WTC11 (cell line): ENCODE results near the gene MYLK4. TPM values are rescaled to one million over a fixed set of nuclear protein-coding genes. Genes with fewer than 3 reads are reported as not detected.

Source experiments
- ATAC-seq: fragments of 200-7000 bp; cut with Tn5 transposase; 2 replicates; pipeline ENCODE4 v1.10.0; 2021; ENCODE audit warnings: mild to moderate bottlenecking, moderate library complexity
- CTCF ChIA-PET: fragments of 300-600 bp; sonication (Branson Sonifier 250); formaldehyde crosslinking; loops from one replicate; lab custom pipeline; 2021; ENCODE audit warnings: antibody characterized with exemption; lab: Charles Lee
- POLR2A ChIA-PET: fragments of 350-600 bp; sonication (Branson Sonifier 250); formaldehyde crosslinking; loops from one replicate; lab custom pipeline; 2021; ENCODE audit warnings: antibody characterized with exemption; lab: Charles Lee
- DNase-seq: peaks from one replicate; pipeline ENCODE4 v3.0.0; 2021; ENCODE audit warnings: low spot score
- H3K27ac Mint-ChIP-seq: 2 replicates; pipeline ENCODE4 v1.8.0; 2021; ENCODE audit warnings: mixed read lengths
- H3K27me3 Mint-ChIP-seq: 2 replicates; pipeline ENCODE4 v1.8.0; 2021; ENCODE audit warnings: low read depth, mild to moderate bottlenecking, moderate library complexity, mixed read lengths
- H3K36me3 Mint-ChIP-seq: 2 replicates; pipeline ENCODE4 v1.8.0; 2021; ENCODE audit warnings: mixed read lengths
- H3K4me1 Mint-ChIP-seq: 2 replicates; pipeline ENCODE4 v1.8.0; 2022; ENCODE audit warnings: mixed read lengths
- H3K4me3 Mint-ChIP-seq: 2 replicates; pipeline ENCODE4 v1.8.0; 2021; ENCODE audit warnings: mild to moderate bottlenecking, moderate library complexity, mixed read lengths
- H3K9me3 Mint-ChIP-seq: 2 replicates; pipeline ENCODE4 v1.8.0; 2021; ENCODE audit warnings: mixed read lengths
- AFF4 ChIP-seq: sonication (generic); formaldehyde crosslinking; IDR thresholded peaks from 2 replicates; pipeline ENCODE4 v1.8.1; 2023; ENCODE audit warnings: mild to moderate bottlenecking, missing genetic modification reagents, borderline replicate concordance
- ARID4B ChIP-seq: sonication (generic); formaldehyde crosslinking; IDR thresholded peaks from 2 replicates; pipeline ENCODE4 v1.8.0; 2023; ENCODE audit warnings: missing genetic modification reagents, mild to moderate bottlenecking, borderline replicate concordance
- CBFB ChIP-seq: sonication (generic); formaldehyde crosslinking; IDR thresholded peaks from 2 replicates; pipeline ENCODE4 v1.8.1; 2022; ENCODE audit warnings: mild to moderate bottlenecking, low read depth, missing genetic modification reagents
- ERG ChIP-seq: fragments of 250-450 bp; sonication (Bioruptor Pico); IDR thresholded peaks from 2 replicates; pipeline ENCODE4 v1.8.0; 2021; ENCODE audit warnings: mild to moderate bottlenecking
- FOXJ3 ChIP-seq: sonication (generic); formaldehyde crosslinking; IDR thresholded peaks from 2 replicates; pipeline ENCODE4 v1.9.0; 2021; ENCODE audit warnings: missing genetic modification reagents, mild to moderate bottlenecking, borderline replicate concordance
- GTF2I ChIP-seq: fragments of 250-450 bp; sonication (Bioruptor Pico); conservative IDR thresholded peaks from 2 replicates; pipeline ENCODE4 v1.4.0; 2021; ENCODE audit warnings: mild to moderate bottlenecking
- MYBL2 ChIP-seq: sonication (generic); formaldehyde crosslinking; IDR thresholded peaks from 2 replicates; pipeline ENCODE4 v1.8.1; 2023; ENCODE audit warnings: mild to moderate bottlenecking, moderate library complexity, missing genetic modification reagents
- NFYB ChIP-seq: sonication (generic); formaldehyde crosslinking; conservative IDR thresholded peaks from 2 replicates; pipeline ENCODE4 v1.8.0; 2022; ENCODE audit warnings: low read depth, missing genetic modification reagents
- RELA ChIP-seq: sonication (generic); formaldehyde crosslinking; IDR thresholded peaks from 2 replicates; pipeline ENCODE4 v1.8.1; 2022; ENCODE audit warnings: missing genetic modification reagents, mild to moderate bottlenecking, borderline replicate concordance
- SMAD3 ChIP-seq: sonication (generic); formaldehyde crosslinking; IDR thresholded peaks from 2 replicates; pipeline ENCODE4 v1.8.0; 2022; ENCODE audit warnings: missing genetic modification reagents, mild to moderate bottlenecking, borderline replicate concordance
- SMAD4 ChIP-seq: sonication (generic); formaldehyde crosslinking; IDR thresholded peaks from 2 replicates; pipeline ENCODE4 v1.8.0; 2022; ENCODE audit warnings: mild to moderate bottlenecking, missing genetic modification reagents
- SP1 ChIP-seq: sonication (generic); formaldehyde crosslinking; conservative IDR thresholded peaks from 2 replicates; pipeline ENCODE4 v1.8.1; 2022; ENCODE audit warnings: missing genetic modification reagents
- ZNF281 ChIP-seq: sonication (generic); formaldehyde crosslinking; IDR thresholded peaks from 2 replicates; pipeline ENCODE4 v1.8.0; 2023; ENCODE audit warnings: mild to moderate bottlenecking, missing genetic modification reagents
- ZNF416 ChIP-seq: fragments of 250-450 bp; sonication (Bioruptor Pico); IDR thresholded peaks from 2 replicates; pipeline ENCODE4 v1.9.0; 2021; ENCODE audit warnings: mild to moderate bottlenecking, inconsistent platforms
- ZNF671 ChIP-seq: fragments of 250-450 bp; sonication (Bioruptor Pico); IDR thresholded peaks from 2 replicates; pipeline ENCODE4 v1.8.0; 2021; ENCODE audit warnings: mild to moderate bottlenecking
- total RNA-seq: library from RNA; stranded (reverse); gene quantifications from 3 replicates; pipeline ENCODE4 v1.2.3, GENCODE V29; 2021
- TF ChIP-seq, protein P1 (sequence below): fragments of 200-600 bp; IDR thresholded peaks from 2 replicates; pipeline ENCODE4 v1.8.0; 2022; ENCODE audit warnings: antibody characterized with exemption
- TF ChIP-seq, protein P2 (sequence below): sonication (generic); formaldehyde crosslinking; IDR thresholded peaks from 2 replicates; pipeline ENCODE4 v1.8.1; 2023; ENCODE audit warnings: mild to moderate bottlenecking, missing genetic modification reagents, moderate library complexity
- TF ChIP-seq, protein P3 (sequence below): sonication (generic); formaldehyde crosslinking; IDR thresholded peaks from 2 replicates; pipeline ENCODE4 v1.8.1; 2022; ENCODE audit warnings: low read depth, missing genetic modification reagents, borderline replicate concordance

MYLK4 gene
- total RNA-seq, 1 experiment from 2014 or later, result 0.13 TPM

GRCh38 chr6:2640551-2640950 lies 110.2 kb downstream of the MYLK4 start:
- Mint-ChIP-seq H3K27me3 (peaks cover 8% of the 10 kb centered on the region; the same call in 1 of the 2 replicates), H3K36me3 (no peaks in the 10 kb centered on the region), H3K27ac (no peak overlapping the region; the same call in 1 of the 2 replicates), H3K9me3 (no peaks in the 10 kb centered on the region), H3K4me3 (no peak overlapping the region), H3K4me1 (peaks cover 23% of the 10 kb centered on the region)
- ChIA-PET CTCF (interaction anchor here (1.0 kb wide), 1 partner anchor 44 kb away, joined by 3 read pairs; no protein-coding TSS in a partner anchor), POLR2A (no interaction called here)
- TF ChIP-seq, protein P1, sequence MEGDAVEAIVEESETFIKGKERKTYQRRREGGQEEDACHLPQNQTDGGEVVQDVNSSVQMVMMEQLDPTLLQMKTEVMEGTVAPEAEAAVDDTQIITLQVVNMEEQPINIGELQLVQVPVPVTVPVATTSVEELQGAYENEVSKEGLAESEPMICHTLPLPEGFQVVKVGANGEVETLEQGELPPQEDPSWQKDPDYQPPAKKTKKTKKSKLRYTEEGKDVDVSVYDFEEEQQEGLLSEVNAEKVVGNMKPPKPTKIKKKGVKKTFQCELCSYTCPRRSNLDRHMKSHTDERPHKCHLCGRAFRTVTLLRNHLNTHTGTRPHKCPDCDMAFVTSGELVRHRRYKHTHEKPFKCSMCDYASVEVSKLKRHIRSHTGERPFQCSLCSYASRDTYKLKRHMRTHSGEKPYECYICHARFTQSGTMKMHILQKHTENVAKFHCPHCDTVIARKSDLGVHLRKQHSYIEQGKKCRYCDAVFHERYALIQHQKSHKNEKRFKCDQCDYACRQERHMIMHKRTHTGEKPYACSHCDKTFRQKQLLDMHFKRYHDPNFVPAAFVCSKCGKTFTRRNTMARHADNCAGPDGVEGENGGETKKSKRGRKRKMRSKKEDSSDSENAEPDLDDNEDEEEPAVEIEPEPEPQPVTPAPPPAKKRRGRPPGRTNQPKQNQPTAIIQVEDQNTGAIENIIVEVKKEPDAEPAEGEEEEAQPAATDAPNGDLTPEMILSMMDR, result no peak
- TF ChIP-seq, protein P2, sequence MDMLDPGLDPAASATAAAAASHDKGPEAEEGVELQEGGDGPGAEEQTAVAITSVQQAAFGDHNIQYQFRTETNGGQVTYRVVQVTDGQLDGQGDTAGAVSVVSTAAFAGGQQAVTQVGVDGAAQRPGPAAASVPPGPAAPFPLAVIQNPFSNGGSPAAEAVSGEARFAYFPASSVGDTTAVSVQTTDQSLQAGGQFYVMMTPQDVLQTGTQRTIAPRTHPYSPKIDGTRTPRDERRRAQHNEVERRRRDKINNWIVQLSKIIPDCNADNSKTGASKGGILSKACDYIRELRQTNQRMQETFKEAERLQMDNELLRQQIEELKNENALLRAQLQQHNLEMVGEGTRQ (CRISPR knock-in tag), result no peak
- no peak for TF ChIP-seq ZNF416 (CRISPR knock-in tag)
- no peak for DNase-seq
- peak; percentile 52 for ATAC-seq

- DNase-seq (no peak), ATAC-seq (no peak)
- Mint-ChIP-seq H3K27ac (no peak overlapping the region), H3K36me3 (no peaks in the 10 kb centered on the region), H3K4me3 (no peak overlapping the region), H3K27me3 (peaks cover 12% of the 10 kb centered on the region), H3K9me3 (no peaks in the 10 kb centered on the region), H3K4me1 (peaks cover 27% of the 10 kb centered on the region)
- ChIA-PET CTCF (no interaction called here), POLR2A (no interaction called here)
- TF ChIP-seq SMAD4 (no peak), RELA (CRISPR knock-in tag) (no peak), CBFB (CRISPR knock-in tag) (no peak), GTF2I (CRISPR knock-in tag) (no peak), SP1 (CRISPR knock-in tag) (no peak), ZNF671 (no peak), AFF4 (no peak), MYBL2 (CRISPR knock-in tag) (no peak), ERG (CRISPR knock-in tag) (no peak), ARID4B (no peak), FOXJ3 (CRISPR knock-in tag) (no peak), SMAD3 (CRISPR knock-in tag) (no peak), NFYB (CRISPR knock-in tag) (no peak), ZNF281 (CRISPR knock-in tag) (no peak)
- TF ChIP-seq, protein P3, sequence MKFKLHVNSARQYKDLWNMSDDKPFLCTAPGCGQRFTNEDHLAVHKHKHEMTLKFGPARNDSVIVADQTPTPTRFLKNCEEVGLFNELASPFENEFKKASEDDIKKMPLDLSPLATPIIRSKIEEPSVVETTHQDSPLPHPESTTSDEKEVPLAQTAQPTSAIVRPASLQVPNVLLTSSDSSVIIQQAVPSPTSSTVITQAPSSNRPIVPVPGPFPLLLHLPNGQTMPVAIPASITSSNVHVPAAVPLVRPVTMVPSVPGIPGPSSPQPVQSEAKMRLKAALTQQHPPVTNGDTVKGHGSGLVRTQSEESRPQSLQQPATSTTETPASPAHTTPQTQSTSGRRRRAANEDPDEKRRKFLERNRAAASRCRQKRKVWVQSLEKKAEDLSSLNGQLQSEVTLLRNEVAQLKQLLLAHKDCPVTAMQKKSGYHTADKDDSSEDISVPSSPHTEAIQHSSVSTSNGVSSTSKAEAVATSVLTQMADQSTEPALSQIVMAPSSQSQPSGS (CRISPR knock-in tag), result no peak
Measured at GRCh38 chr6:2639896-2640295, 110.8 kb downstream of the MYLK4 start.
